Sigmoid colon (tissue), 4 donors: ENCODE measurements around the gene SMOC2.

ENCODE experiments used
- POLR2A ChIP-seq, 2 donors: fragments of 450-650 bp; IDR thresholded peaks; one replicate each; pipeline ENCODE4 v1.6.1; 2016; ENCODE audit warnings: antibody characterized with exemption in 2 of 2, mild to moderate bottlenecking in 2 of 2, moderate library complexity in 2 of 2
- POLR2AphosphoS5 ChIP-seq, 4 donors: sonication (generic); formaldehyde crosslinking; IDR thresholded peaks; one replicate each; pipeline ENCODE4 v1.6.1; 2017; ENCODE audit warnings: antibody characterized with exemption in 4 of 4
- TF ChIP-seq, protein P1 (sequence below), 4 experiments: fragments of 450-650 bp in 3 of 4; fragments of 200-600 bp in 1 of 4; IDR thresholded peaks; one replicate each; pipeline ENCODE4 v1.5.1; 2016 to 2019; ENCODE audit warnings: antibody characterized with exemption in 4 of 4, mild to moderate bottlenecking in 3 of 4, moderate library complexity in 2 of 4

DNA sequence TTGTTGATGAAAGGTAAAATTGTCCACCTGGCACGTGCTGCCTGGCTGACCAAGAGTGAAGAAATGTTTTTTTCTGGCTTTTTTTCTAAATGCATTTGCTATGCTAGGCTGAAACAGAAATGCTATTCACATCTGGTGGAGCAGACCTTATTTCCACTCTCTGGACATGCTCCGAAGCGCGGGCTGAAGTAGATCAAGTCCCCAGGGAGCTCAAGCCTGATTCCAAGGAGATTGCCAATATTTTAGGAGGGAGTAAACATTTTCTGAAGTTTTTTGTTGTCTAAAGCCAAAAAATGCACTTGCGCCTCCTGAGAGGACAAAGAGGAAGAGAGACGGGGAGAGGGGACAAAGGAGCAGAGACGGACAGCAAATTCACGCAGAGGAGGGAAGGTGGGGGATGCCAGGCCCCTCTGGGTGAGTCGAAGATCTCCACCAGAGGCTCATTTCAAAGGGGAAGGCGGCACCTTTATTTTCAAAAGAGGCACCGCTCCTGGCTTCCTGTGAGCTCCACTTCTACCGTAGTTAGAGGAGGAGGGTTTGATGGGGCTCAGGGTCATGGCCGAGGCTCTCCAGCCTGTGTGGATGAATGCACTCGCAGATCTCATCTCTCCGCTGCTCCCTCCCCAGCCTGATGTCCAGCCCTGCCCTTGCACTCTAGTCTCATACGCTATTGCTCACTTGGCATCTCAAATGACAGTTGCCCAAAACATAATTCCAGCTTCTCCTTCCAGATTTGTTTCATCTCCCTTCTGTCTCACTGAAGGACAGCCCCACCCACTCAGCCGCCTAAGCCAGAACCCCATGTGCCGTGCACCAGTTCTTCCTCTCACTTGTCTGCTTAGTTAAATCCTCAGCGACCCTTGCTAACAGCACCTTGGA lies 23.1 kb upstream of the SMOC2 start:
- TF ChIP-seq, protein P1, sequence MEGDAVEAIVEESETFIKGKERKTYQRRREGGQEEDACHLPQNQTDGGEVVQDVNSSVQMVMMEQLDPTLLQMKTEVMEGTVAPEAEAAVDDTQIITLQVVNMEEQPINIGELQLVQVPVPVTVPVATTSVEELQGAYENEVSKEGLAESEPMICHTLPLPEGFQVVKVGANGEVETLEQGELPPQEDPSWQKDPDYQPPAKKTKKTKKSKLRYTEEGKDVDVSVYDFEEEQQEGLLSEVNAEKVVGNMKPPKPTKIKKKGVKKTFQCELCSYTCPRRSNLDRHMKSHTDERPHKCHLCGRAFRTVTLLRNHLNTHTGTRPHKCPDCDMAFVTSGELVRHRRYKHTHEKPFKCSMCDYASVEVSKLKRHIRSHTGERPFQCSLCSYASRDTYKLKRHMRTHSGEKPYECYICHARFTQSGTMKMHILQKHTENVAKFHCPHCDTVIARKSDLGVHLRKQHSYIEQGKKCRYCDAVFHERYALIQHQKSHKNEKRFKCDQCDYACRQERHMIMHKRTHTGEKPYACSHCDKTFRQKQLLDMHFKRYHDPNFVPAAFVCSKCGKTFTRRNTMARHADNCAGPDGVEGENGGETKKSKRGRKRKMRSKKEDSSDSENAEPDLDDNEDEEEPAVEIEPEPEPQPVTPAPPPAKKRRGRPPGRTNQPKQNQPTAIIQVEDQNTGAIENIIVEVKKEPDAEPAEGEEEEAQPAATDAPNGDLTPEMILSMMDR (IDR thresholded peaks at IDR 0.05): no peak
- TF ChIP-seq POLR2A (IDR thresholded peaks at IDR 0.05): no peak
- TF ChIP-seq POLR2AphosphoS5 (IDR thresholded peaks at IDR 0.05): peak in 1 of 4 donors; percentile 14
